Measurements from ENCODE around the gene PDHX. TPM values are rescaled to one million over a fixed set of nuclear protein-coding genes. Genes with fewer than 3 reads are reported as not detected.

PDHX gene
- total and polyA plus RNA-seq, 4 donors: 14.9 to 35.2 (median 24.0) TPM

GRCh38 chr11:34978236-34979191 lies 62.1 kb downstream of the PDHX start:
- no peak for DNase-seq (ENCODE audit: low spot score)
- H3K36me3 ChIP-seq (ENCODE audit: control insufficient read depth in 4 of 4, insufficient read depth in 3 of 4, low read depth in 1 of 4, low read length in 3 of 4): peaks cover 0 to 3% (median 0%) of the 10 kb centered on the region in 4 donors
- H3K9ac ChIP-seq (ENCODE audit: low read depth in 1 of 2, low read length in 2 of 2): no peak overlapping the region
- H3K9me3 ChIP-seq (ENCODE audit: control insufficient read depth in 4 of 4, low read length in 3 of 4): no peaks in the 10 kb centered on the region
- H3K27me3 ChIP-seq (ENCODE audit: control insufficient read depth in 4 of 4, insufficient read depth in 4 of 4, low read length in 3 of 4): no peaks in the 10 kb centered on the region
- no peak overlapping the region for H3K4me3 ChIP-seq (ENCODE audit: low read depth in 1 of 3, low read length in 3 of 3)
- H3K4me1 ChIP-seq (ENCODE audit: control insufficient read depth in 4 of 4, insufficient read depth in 4 of 4, low read length in 3 of 4): peaks cover 0 to 4% (median under 1%) of the 10 kb centered on the region in 4 donors
- 90% methylated on average over 7 of the region's 7 CpGs for WGBS
- H3K27ac ChIP-seq (ENCODE audit: low read depth in 1 of 2, low read length in 2 of 2): no peak overlapping the region
- TF ChIP-seq HNF4A (conservative IDR thresholded peaks at IDR 0.05) (no peak), TAF1 (conservative IDR thresholded peaks at IDR 0.05) (no peak), FOXA1 (IDR thresholded peaks at IDR 0.05) (no peak), ZBTB33 (IDR thresholded peaks at IDR 0.05) (no peak), FOXA2 (IDR thresholded peaks at IDR 0.05) (no peak), EGR1 (IDR thresholded peaks at IDR 0.05; ENCODE audit: low read depth in 2 of 2) (no peak), MAX (IDR thresholded peaks at IDR 0.05) (no peak), RAD21 (IDR thresholded peaks at IDR 0.05) (no peak), HNF4G (IDR thresholded peaks at IDR 0.05) (no peak), CTCF (IDR thresholded peaks at IDR 0.05; ENCODE audit: low read depth, low read length, missing input control) (no peak), GABPA (IDR thresholded peaks at IDR 0.05 in 1 of 2, conservative IDR thresholded peaks at IDR 0.05 in 1 of 2) (no peak), JUND (IDR thresholded peaks at IDR 0.05) (no peak), RXRA (IDR thresholded peaks at IDR 0.05) (no peak), YY1 (IDR thresholded peaks at IDR 0.05) (no peak), NR2F2 (IDR thresholded peaks at IDR 0.05) (no peak), ATF3 (IDR thresholded peaks at IDR 0.05) (no peak)

- H3K9ac ChIP-seq (ENCODE audit: low read depth in 1 of 2, low read length in 2 of 2): no peak overlapping the region
- no peak for TF ChIP-seq TAF1 (conservative IDR thresholded peaks at IDR 0.05)
- DNase-seq (ENCODE audit: low spot score): no peak
- over 99% methylated on average over 2 of the region's 2 CpGs for WGBS
- no peaks in the 10 kb centered on the region for H3K27me3 ChIP-seq (ENCODE audit: control insufficient read depth in 4 of 4, insufficient read depth in 4 of 4, low read length in 3 of 4)
- no peaks in the 10 kb centered on the region for H3K9me3 ChIP-seq (ENCODE audit: control insufficient read depth in 4 of 4, low read length in 3 of 4)
- peaks cover 4 to 14% (median 8%) of the 10 kb centered on the region in 4 donors for H3K36me3 ChIP-seq (ENCODE audit: control insufficient read depth in 4 of 4, insufficient read depth in 3 of 4, low read depth in 1 of 4, low read length in 3 of 4)
- H3K27ac ChIP-seq (ENCODE audit: low read depth in 1 of 2, low read length in 2 of 2): no peak overlapping the region
- H3K4me1 ChIP-seq (ENCODE audit: control insufficient read depth in 4 of 4, insufficient read depth in 4 of 4, low read length in 3 of 4): peaks cover 0 to 13% (median 2%) of the 10 kb centered on the region in 4 donors
- H3K4me3 ChIP-seq (ENCODE audit: low read depth in 1 of 3, low read length in 3 of 3): no peak overlapping the region
Measured at GRCh38 chr11:34984514-34984913, 68.1 kb downstream of the PDHX start.
